Measurements from ENCODE around the gene UBAP2L. TPM values are rescaled to one million over a fixed set of nuclear protein-coding genes. Genes with fewer than 3 reads are reported as not detected.

UBAP2L gene
- total and polyA plus RNA-seq, 10 of the 15 experiments (the other 5 are each of a cell fraction or from before 2014, with no cell fraction given) = 49.9 to 198 (median 152) TPM

DNA sequence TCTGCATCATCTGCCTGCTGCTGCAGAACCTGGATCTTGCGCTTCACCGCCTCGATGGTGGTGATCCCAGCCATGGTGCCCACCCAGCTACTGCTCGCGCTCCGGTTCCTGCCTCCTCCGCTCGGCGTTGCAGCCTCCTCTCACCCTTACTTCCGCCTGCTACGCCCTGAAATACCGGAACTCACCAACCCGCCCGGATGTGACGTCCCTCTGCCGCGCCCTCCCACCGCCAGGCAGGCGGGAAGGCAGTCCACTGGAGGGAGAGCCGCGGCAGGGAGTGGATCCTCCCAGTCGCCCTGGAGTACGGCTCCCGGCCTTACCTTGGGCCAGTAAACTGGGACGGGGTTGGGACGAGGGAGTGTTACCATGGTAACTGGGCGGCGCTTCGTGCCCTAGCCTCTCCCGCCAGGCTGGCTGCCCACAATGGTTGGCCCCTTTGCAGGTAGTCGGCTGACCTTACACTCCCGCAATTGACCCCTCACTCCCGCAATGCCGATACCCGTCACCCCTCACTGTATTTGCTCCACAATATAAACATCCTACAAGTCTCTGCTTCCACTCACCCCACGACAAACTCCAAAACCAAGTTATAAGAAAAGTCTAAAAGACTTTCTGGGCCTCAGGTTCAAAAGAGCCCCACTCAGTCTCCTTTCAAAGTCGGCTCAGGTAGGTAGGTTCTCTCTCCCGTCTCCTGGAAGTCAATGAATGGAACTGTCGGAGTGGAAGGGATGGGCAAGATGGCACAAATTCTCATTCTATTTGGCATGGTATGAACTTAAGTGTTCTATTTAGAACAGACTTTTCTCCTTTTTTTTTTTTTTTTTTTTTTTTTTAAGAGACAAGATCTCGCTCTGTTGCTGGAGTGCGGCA, 37.5 kb upstream of the UBAP2L start (continued):
- no peak for TF ChIP-seq STAT3 (IDR thresholded peaks at IDR 0.05; ENCODE audit: low read depth, low read length)
- peak; percentile 49; the same call in 1 of the 2 replicates for TF ChIP-seq RUNX3 (IDR thresholded peaks at IDR 0.05; ENCODE audit: low read length)
- no peak for TF ChIP-seq HDAC2 (IDR thresholded peaks at IDR 0.05)
- TF ChIP-seq LARP7 (IDR thresholded peaks at IDR 0.05) = peak; percentile 80
- peak; percentile 98 for TF ChIP-seq PML (IDR thresholded peaks at IDR 0.05; ENCODE audit: low read length)
- peak; percentile 77; the same call in 1 of the 2 replicates for TF ChIP-seq RELB (IDR thresholded peaks at IDR 0.05; ENCODE audit: low read depth)
- TF ChIP-seq CEBPB (IDR thresholded peaks at IDR 0.05; ENCODE audit: borderline replicate concordance in 1 of 2, low read depth in 2 of 2, low read length in 2 of 2) = no peak
- peak; percentile 51; the same call in 1 of the 2 replicates for TF ChIP-seq YY1 (IDR thresholded peaks at IDR 0.05; ENCODE audit: low read depth, low read length)
- TF ChIP-seq RBBP5 (conservative IDR thresholded peaks at IDR 0.05) = no peak
- TF ChIP-seq JUNB (IDR thresholded peaks at IDR 0.05) = no peak
- peak; percentile 58; the same call in 1 of the 2 replicates for TF ChIP-seq FOXK2 (IDR thresholded peaks at IDR 0.05)
- TF ChIP-seq NBN (IDR thresholded peaks at IDR 0.05) = peak; percentile 83; the same call in 1 of the 2 replicates
- TF ChIP-seq BHLHE40 (IDR thresholded peaks at IDR 0.05; ENCODE audit: borderline replicate concordance in 1 of 2, low read depth in 2 of 2, low read length in 1 of 2) = peak in 1 of 2 experiments; percentile 72; a peak in 2 of 4 replicates
- peak; percentile 96; the same call in 1 of the 2 replicates for TF ChIP-seq RB1 (IDR thresholded peaks at IDR 0.05; ENCODE audit: borderline replicate concordance)
- TF ChIP-seq HCFC1 (IDR thresholded peaks at IDR 0.05; ENCODE audit: low read length) = peak; percentile 56
- peak; percentile 32 for TF ChIP-seq KLF5 (IDR thresholded peaks at IDR 0.05; ENCODE audit: partially characterized antibody)
- no peak for TF ChIP-seq IRF5 (IDR thresholded peaks at IDR 0.05; ENCODE audit: borderline replicate concordance)
- TF ChIP-seq E2F8 (IDR thresholded peaks at IDR 0.05; ENCODE audit: low read depth, partially characterized antibody) = peak; percentile 93
- peak; percentile 38; the same call in 1 of the 2 replicates for TF ChIP-seq SPI1 (IDR thresholded peaks at IDR 0.05; ENCODE audit: borderline replicate concordance, insufficient read depth, low read depth, low read length)
- TF ChIP-seq IKZF2 (IDR thresholded peaks at IDR 0.05) = peak; percentile 75 to 76
- TF ChIP-seq, protein P1, sequence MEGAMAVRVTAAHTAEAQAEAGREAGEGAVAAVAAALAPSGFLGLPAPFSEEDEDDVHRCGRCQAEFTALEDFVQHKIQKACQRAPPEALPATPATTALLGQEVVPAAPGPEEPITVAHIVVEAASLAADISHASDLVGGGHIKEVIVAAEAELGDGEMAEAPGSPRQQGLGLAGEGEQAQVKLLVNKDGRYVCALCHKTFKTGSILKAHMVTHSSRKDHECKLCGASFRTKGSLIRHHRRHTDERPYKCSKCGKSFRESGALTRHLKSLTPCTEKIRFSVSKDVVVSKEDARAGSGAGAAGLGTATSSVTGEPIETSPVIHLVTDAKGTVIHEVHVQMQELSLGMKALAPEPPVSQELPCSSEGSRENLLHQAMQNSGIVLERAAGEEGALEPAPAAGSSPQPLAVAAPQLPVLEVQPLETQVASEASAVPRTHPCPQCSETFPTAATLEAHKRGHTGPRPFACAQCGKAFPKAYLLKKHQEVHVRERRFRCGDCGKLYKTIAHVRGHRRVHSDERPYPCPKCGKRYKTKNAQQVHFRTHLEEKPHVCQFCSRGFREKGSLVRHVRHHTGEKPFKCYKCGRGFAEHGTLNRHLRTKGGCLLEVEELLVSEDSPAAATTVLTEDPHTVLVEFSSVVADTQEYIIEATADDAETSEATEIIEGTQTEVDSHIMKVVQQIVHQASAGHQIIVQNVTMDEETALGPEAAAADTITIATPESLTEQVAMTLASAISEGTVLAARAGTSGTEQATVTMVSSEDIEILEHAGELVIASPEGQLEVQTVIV (IDR thresholded peaks at IDR 0.05; ENCODE audit: borderline replicate concordance, partially characterized antibody) = peak; percentile 80
- TF ChIP-seq NFIC (IDR thresholded peaks at IDR 0.05; ENCODE audit: low read depth, low read length) = no peak
